WTC11 (cell line): ENCODE results near the gene TBC1D12. TPM values are rescaled to one million over a fixed set of nuclear protein-coding genes. Genes with fewer than 3 reads are reported as not detected.

Experiments
- ATAC-seq: fragments of 200-7000 bp; cut with Tn5 transposase; 2 replicates; pipeline ENCODE4 v1.10.0; 2021; ENCODE audit warnings: mild to moderate bottlenecking, moderate library complexity
- CTCF ChIA-PET: fragments of 300-600 bp; sonication (Branson Sonifier 250); formaldehyde crosslinking; loops from one replicate; lab custom pipeline; 2021; ENCODE audit warnings: antibody characterized with exemption; lab: Charles Lee
- POLR2A ChIA-PET: fragments of 350-600 bp; sonication (Branson Sonifier 250); formaldehyde crosslinking; loops from one replicate; lab custom pipeline; 2021; ENCODE audit warnings: antibody characterized with exemption; lab: Charles Lee
- DNase-seq: peaks from one replicate; pipeline ENCODE4 v3.0.0; 2021; ENCODE audit warnings: low spot score
- H3K27ac Mint-ChIP-seq: 2 replicates; pipeline ENCODE4 v1.8.0; 2021; ENCODE audit warnings: mixed read lengths
- H3K27me3 Mint-ChIP-seq: 2 replicates; pipeline ENCODE4 v1.8.0; 2021; ENCODE audit warnings: low read depth, mild to moderate bottlenecking, moderate library complexity, mixed read lengths
- H3K36me3 Mint-ChIP-seq: 2 replicates; pipeline ENCODE4 v1.8.0; 2021; ENCODE audit warnings: mixed read lengths
- H3K4me1 Mint-ChIP-seq: 2 replicates; pipeline ENCODE4 v1.8.0; 2022; ENCODE audit warnings: mixed read lengths
- H3K4me3 Mint-ChIP-seq: 2 replicates; pipeline ENCODE4 v1.8.0; 2021; ENCODE audit warnings: mild to moderate bottlenecking, moderate library complexity, mixed read lengths
- H3K9me3 Mint-ChIP-seq: 2 replicates; pipeline ENCODE4 v1.8.0; 2021; ENCODE audit warnings: mixed read lengths
- ATF6 ChIP-seq: sonication (generic); formaldehyde crosslinking; IDR thresholded peaks from 2 replicates; pipeline ENCODE4 v1.8.1; 2023; ENCODE audit warnings: mild to moderate bottlenecking, missing genetic modification reagents
- CBFB ChIP-seq: sonication (generic); formaldehyde crosslinking; IDR thresholded peaks from 2 replicates; pipeline ENCODE4 v1.8.1; 2022; ENCODE audit warnings: mild to moderate bottlenecking, low read depth, missing genetic modification reagents
- CREM ChIP-seq: sonication (generic); formaldehyde crosslinking; IDR thresholded peaks from 2 replicates; pipeline ENCODE4 v1.8.1; 2022; ENCODE audit warnings: mild to moderate bottlenecking, missing genetic modification reagents, moderate library complexity
- ERG ChIP-seq: fragments of 250-450 bp; sonication (Bioruptor Pico); IDR thresholded peaks from 2 replicates; pipeline ENCODE4 v1.8.0; 2021; ENCODE audit warnings: mild to moderate bottlenecking
- FOXJ3 ChIP-seq: sonication (generic); formaldehyde crosslinking; IDR thresholded peaks from 2 replicates; pipeline ENCODE4 v1.9.0; 2021; ENCODE audit warnings: missing genetic modification reagents, mild to moderate bottlenecking, borderline replicate concordance
- MYBL2 ChIP-seq: sonication (generic); formaldehyde crosslinking; IDR thresholded peaks from 2 replicates; pipeline ENCODE4 v1.8.1; 2023; ENCODE audit warnings: mild to moderate bottlenecking, moderate library complexity, missing genetic modification reagents
- NFE2L1 ChIP-seq: sonication (generic); formaldehyde crosslinking; IDR thresholded peaks from 2 replicates; pipeline ENCODE4 v1.8.1; 2023; ENCODE audit warnings: missing genetic modification reagents
- NR1H2 ChIP-seq: sonication (generic); formaldehyde crosslinking; IDR thresholded peaks from 2 replicates; pipeline ENCODE4 v1.9.0; 2021; ENCODE audit warnings: mild to moderate bottlenecking, moderate library complexity, missing genetic modification reagents
- PREB ChIP-seq: sonication (generic); formaldehyde crosslinking; IDR thresholded peaks from 2 replicates; pipeline ENCODE4 v1.8.1; 2022; ENCODE audit warnings: mild to moderate bottlenecking, missing genetic modification reagents, moderate library complexity, borderline replicate concordance
- RELA ChIP-seq: sonication (generic); formaldehyde crosslinking; IDR thresholded peaks from 2 replicates; pipeline ENCODE4 v1.8.1; 2022; ENCODE audit warnings: missing genetic modification reagents, mild to moderate bottlenecking, borderline replicate concordance
- SMAD3 ChIP-seq: sonication (generic); formaldehyde crosslinking; IDR thresholded peaks from 2 replicates; pipeline ENCODE4 v1.8.0; 2022; ENCODE audit warnings: missing genetic modification reagents, mild to moderate bottlenecking, borderline replicate concordance
- TCF7 ChIP-seq: sonication (generic); formaldehyde crosslinking; IDR thresholded peaks from 2 replicates; pipeline ENCODE4 v1.8.0; 2022; ENCODE audit warnings: mild to moderate bottlenecking, low read depth, missing genetic modification reagents, moderate library complexity
- ZBTB43 ChIP-seq: sonication (generic); formaldehyde crosslinking; IDR thresholded peaks from 2 replicates; pipeline ENCODE4 v1.8.1; 2023; ENCODE audit warnings: mild to moderate bottlenecking, missing genetic modification reagents
- ZNF138 ChIP-seq: sonication (generic); formaldehyde crosslinking; conservative IDR thresholded peaks from 2 replicates; pipeline ENCODE4 v1.8.1; 2022; ENCODE audit warnings: mild to moderate bottlenecking, moderate library complexity, missing genetic modification reagents
- ZNF396 ChIP-seq: fragments of 250-450 bp; sonication (Bioruptor Pico); IDR thresholded peaks from 2 replicates; pipeline ENCODE4 v1.8.0; 2021; ENCODE audit warnings: mild to moderate bottlenecking, moderate library complexity, borderline replicate concordance
- ZNF416 ChIP-seq: fragments of 250-450 bp; sonication (Bioruptor Pico); IDR thresholded peaks from 2 replicates; pipeline ENCODE4 v1.9.0; 2021; ENCODE audit warnings: mild to moderate bottlenecking, inconsistent platforms
- ZSCAN18 ChIP-seq: fragments of 250-450 bp; sonication (Bioruptor Pico); IDR thresholded peaks from 2 replicates; pipeline ENCODE4 v2.1.2; 2022; ENCODE audit warnings: mild to moderate bottlenecking, moderate library complexity
- total RNA-seq: library from RNA; stranded (reverse); gene quantifications from 3 replicates; pipeline ENCODE4 v1.2.3, GENCODE V29; 2021
- TF ChIP-seq, protein P1 (sequence below): sonication (generic); formaldehyde crosslinking; IDR thresholded peaks from 2 replicates; pipeline ENCODE4 v1.8.0; 2022; ENCODE audit warnings: mild to moderate bottlenecking, missing genetic modification reagents
- TF ChIP-seq, protein P2 (sequence below): fragments of 200-600 bp; IDR thresholded peaks from 2 replicates; pipeline ENCODE4 v1.8.0; 2022; ENCODE audit warnings: antibody characterized with exemption
- TF ChIP-seq, protein P3 (sequence below): sonication (generic); formaldehyde crosslinking; IDR thresholded peaks from 2 replicates; pipeline ENCODE4 v1.8.1; 2022; ENCODE audit warnings: low read depth, mild to moderate bottlenecking, moderate library complexity, missing genetic modification reagents, borderline replicate concordance
- TF ChIP-seq, protein P4 (sequence below): fragments of 250-450 bp; sonication (Bioruptor Pico); IDR thresholded peaks from 2 replicates; pipeline ENCODE4 v1.9.0; 2021; ENCODE audit warnings: mild to moderate bottlenecking

TBC1D12 gene
- total RNA-seq, 1 experiment from 2014 or later, result 2.2 TPM

- TF ChIP-seq, protein P1, sequence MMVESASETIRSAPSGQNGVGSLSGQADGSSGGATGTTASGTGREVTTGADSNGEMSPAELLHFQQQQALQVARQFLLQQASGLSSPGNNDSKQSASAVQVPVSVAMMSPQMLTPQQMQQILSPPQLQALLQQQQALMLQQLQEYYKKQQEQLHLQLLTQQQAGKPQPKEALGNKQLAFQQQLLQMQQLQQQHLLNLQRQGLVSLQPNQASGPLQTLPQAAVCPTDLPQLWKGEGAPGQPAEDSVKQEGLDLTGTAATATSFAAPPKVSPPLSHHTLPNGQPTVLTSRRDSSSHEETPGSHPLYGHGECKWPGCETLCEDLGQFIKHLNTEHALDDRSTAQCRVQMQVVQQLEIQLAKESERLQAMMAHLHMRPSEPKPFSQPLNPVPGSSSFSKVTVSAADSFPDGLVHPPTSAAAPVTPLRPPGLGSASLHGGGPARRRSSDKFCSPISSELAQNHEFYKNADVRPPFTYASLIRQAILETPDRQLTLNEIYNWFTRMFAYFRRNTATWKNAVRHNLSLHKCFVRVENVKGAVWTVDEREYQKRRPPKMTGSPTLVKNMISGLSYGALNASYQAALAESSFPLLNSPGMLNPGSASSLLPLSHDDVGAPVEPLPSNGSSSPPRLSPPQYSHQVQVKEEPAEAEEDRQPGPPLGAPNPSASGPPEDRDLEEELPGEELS, result no peak
Measured at GRCh38 chr10:94353336-94353735, 49.0 kb upstream of the TBC1D12 start (continued).

- ATAC-seq (no peak), DNase-seq (no peak)
- H3K4me1 Mint-ChIP-seq, result no peaks in the 10 kb centered on the region
- peaks cover 68% of the 10 kb centered on the region for H3K36me3 Mint-ChIP-seq
- TF ChIP-seq ERG (CRISPR knock-in tag), result no peak
- no peak for TF ChIP-seq NFE2L1 (CRISPR knock-in tag)
- no peak for TF ChIP-seq ZNF396 (CRISPR knock-in tag)
- no peak for TF ChIP-seq NR1H2 (CRISPR knock-in tag)
- no peak for TF ChIP-seq MYBL2 (CRISPR knock-in tag)
- TF ChIP-seq, protein P2, sequence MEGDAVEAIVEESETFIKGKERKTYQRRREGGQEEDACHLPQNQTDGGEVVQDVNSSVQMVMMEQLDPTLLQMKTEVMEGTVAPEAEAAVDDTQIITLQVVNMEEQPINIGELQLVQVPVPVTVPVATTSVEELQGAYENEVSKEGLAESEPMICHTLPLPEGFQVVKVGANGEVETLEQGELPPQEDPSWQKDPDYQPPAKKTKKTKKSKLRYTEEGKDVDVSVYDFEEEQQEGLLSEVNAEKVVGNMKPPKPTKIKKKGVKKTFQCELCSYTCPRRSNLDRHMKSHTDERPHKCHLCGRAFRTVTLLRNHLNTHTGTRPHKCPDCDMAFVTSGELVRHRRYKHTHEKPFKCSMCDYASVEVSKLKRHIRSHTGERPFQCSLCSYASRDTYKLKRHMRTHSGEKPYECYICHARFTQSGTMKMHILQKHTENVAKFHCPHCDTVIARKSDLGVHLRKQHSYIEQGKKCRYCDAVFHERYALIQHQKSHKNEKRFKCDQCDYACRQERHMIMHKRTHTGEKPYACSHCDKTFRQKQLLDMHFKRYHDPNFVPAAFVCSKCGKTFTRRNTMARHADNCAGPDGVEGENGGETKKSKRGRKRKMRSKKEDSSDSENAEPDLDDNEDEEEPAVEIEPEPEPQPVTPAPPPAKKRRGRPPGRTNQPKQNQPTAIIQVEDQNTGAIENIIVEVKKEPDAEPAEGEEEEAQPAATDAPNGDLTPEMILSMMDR, result no peak
- TF ChIP-seq ZNF138, result no peak
- no peak for TF ChIP-seq TCF7 (CRISPR knock-in tag)
- TF ChIP-seq CBFB, result no peak
- no peak for TF ChIP-seq ZNF416 (CRISPR knock-in tag)
- TF ChIP-seq CREM, result no peak
- TF ChIP-seq SMAD3 (CRISPR knock-in tag), result no peak
- TF ChIP-seq PREB (CRISPR knock-in tag), result no peak
- TF ChIP-seq, protein P3, sequence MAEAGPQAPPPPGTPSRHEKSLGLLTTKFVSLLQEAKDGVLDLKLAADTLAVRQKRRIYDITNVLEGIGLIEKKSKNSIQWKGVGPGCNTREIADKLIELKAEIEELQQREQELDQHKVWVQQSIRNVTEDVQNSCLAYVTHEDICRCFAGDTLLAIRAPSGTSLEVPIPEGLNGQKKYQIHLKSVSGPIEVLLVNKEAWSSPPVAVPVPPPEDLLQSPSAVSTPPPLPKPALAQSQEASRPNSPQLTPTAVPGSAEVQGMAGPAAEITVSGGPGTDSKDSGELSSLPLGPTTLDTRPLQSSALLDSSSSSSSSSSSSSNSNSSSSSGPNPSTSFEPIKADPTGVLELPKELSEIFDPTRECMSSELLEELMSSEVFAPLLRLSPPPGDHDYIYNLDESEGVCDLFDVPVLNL (CRISPR knock-in tag), result no peak
- no peak for TF ChIP-seq ZBTB43
- TF ChIP-seq FOXJ3, result no peak
- no peak for TF ChIP-seq RELA
- TF ChIP-seq ATF6 (CRISPR knock-in tag), result no peak
- TF ChIP-seq ZSCAN18 (CRISPR knock-in tag), result no peak
- TF ChIP-seq, protein P4, sequence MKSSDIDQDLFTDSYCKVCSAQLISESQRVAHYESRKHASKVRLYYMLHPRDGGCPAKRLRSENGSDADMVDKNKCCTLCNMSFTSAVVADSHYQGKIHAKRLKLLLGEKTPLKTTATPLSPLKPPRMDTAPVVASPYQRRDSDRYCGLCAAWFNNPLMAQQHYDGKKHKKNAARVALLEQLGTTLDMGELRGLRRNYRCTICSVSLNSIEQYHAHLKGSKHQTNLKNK (CRISPR knock-in tag), result no peak
- no peaks in the 10 kb centered on the region for H3K27me3 Mint-ChIP-seq
- ChIA-PET CTCF (no interaction called here), POLR2A (no interaction called here)
- H3K9me3 Mint-ChIP-seq, result no peaks in the 10 kb centered on the region
- H3K27ac Mint-ChIP-seq, result no peak overlapping the region
- H3K4me3 Mint-ChIP-seq, result no peak overlapping the region
Measured at GRCh38 chr10:94355841-94356240, 46.5 kb upstream of the TBC1D12 start.
